ENCODE data around the gene DBNL.

The DBNL gene

GRCh38 chr7:44078521-44078920, 34.0 kb downstream of the DBNL start:
- DNase-seq, result no peak

GRCh38 chr7:44079331-44080021, 35.0 kb downstream of the DBNL start:
- DNase-seq, result no peak

GRCh38 chr7:44080118-44080517, 35.6 kb downstream of the DBNL start:
- DNase-seq, result no peak

GRCh38 chr7:44080686-44081265, 36.3 kb downstream of the DBNL start:
- no peak for DNase-seq

DNA sequence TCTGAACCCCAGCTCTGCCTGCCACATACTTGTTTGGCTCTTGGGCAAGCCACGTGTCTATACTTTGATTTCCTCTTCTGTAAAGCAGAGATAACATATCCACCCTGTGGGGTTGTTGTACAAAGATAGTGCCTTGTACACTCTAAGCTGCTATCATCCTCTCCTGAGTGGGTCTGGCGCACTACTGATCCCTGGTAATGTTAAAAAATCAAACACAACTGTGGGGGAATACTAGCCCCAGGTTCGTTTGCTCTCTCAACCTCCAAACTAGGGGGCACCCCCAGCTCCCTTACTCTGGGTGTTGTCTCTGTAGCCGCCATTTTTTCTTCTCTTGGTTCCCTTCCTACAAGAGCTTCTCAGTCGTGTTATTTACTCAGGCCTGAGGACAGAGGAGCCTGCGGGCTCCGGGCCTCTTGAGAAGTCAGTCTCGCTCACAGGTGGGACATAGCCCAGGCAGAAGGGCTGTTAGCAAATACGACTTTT, 36.8 kb downstream of the DBNL start:
- DNase-seq, result no peak

- peak; percentile 96 for DNase-seq
Observed at GRCh38 chr7:44082541-44083207, 38.2 kb downstream of the DBNL start.

GRCh38 chr7:44083796-44084195, 39.3 kb downstream of the DBNL start:
- DNase-seq, result no peak

GRCh38 chr7:44084701-44085100, 40.2 kb downstream of the DBNL start:
- DNase-seq, result no peak

GRCh38 chr7:44085546-44085945, 41.0 kb downstream of the DBNL start:
- no peak for DNase-seq

GRCh38 chr7:44086627-44087026, 42.1 kb downstream of the DBNL start:
- no peak for DNase-seq

- no peak for DNase-seq
Observed at GRCh38 chr7:44087911-44088838, 43.7 kb downstream of the DBNL start.

DNA sequence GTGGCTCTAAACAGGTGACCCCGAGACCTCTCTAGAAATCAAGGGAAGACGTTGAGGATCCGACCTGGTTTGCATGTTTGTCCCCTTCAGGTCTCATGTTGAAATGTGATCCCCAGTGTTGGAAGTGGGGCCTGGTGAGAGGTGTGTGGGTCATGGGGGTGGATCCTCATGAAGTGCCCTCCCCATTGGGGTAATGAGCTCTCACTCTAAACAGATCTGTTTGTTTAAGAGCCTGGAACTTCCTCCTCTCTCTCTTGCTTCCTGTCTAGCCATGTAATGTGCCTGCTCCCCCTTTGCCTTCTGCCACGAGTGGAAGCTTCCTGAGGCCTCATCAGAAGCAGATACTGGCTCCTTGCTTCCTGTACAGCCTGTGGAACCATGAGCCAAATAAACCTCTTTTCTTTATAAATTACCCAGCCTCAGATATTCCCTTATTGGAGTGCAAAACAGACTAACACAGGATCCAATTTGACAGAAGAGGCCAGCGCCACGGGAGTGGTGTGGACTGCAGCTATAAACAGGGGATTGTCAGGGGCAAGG, 48.7 kb downstream of the DBNL start:
- no peak for DNase-seq

- DNase-seq, result no peak
Observed at GRCh38 chr7:44094365-44094764, 49.9 kb downstream of the DBNL start.

DNA sequence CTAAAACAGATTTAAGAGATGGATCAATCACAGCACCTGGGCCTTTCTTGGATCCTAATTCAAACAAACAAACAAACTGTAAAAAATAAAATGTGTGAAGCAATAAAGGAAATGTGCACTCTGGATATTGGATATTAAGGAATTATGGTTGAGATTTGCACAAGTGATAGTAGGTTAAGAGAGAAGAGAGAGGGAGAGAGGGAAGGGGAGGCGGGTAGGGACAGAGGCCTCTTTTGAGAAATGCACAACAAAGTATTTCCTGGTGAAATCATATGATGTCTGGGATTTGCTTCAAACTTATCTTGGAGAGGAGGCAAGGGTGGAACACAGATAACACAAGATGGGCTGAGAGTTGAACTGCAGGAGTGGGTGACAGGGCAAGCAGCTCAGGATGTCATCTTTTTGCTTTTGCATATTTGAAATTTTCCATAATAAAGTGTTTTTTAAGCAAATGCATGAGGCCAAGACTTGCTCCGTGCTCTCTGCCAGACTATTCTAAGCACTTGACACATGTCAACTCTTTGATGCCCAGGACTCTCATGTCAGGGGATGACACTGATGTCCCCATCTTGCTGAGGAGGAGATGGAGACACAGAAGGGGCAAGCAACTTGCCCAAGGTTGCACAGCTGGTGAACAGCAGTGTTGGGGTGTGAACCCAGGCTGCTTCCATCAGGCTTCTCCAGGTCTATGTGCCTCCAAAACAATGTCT, 50.5 kb downstream of the DBNL start:
- no peak for DNase-seq

- DNase-seq, result no peak
Observed at GRCh38 chr7:44095781-44096180, 51.3 kb downstream of the DBNL start.

DNA sequence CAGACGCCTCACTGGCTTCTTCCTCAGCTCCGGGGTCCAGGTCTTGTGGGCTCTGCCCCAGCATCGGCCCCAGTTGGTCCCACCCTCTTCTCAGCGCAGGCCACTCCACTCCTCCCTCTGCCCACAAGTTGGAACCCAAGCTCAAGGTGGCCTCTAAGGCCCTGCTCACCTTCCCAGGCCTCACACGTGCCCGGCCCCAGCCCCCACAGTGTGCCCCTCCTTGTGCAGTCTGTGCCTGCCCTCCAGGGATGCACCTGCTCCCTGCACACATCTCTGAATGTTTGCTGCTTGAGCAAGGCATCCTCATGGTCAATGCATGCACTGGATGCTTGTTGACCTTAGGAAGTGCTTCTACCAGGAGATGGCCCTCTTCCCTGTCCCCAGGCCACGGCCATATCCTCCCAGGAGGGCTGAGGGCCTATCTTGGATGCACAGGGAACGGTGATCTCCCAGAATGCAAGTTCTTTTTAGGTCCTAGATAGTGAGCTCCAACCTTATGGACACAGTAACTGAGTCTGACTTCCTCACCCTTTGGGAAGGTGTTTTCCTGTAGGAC, 51.9 kb downstream of the DBNL start:
- DNase-seq, result no peak

DNA sequence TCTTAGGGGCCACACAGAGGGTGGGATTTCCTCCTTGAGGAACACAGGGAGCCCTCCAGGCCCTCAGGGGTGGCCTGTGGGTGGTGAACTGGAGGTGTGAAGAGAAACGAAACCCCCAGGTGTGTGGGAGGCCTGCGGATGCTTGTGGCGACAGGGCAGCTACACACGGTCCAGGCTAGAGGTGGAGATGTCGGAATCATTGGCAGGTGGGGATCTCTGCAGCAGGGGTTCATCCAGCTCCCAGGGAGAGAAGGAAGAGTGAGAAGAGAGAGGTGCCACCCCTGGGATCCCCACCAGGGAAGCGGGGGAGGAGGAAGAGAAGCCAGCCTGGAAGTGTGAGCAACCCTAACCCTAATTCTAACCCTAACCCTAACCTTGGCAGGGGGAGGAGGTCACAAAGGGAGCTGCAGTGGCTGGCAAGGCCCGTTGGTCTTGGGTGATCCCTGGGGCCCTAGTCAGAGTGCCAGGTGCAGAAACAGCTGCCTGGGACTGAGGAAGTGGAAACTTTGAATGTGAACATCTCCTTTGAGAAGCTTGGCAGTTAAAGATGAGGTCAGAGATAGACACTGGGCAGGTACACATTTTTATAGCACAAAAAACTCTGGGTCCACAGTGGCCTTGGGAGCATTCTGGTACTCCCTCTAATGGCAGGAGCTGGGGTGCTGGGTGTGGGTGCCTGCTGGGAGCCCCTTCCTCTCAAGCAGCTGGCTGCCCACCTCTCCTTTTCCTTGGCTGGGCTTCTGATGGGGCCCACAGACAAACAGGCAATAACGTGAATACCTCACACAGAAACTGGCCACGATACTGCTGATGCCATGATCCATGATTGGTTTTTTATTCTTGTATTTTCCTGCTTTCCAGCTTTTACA, 52.8 kb downstream of the DBNL start:
- DNase-seq, result no peak

GRCh38 chr7:44098092-44099068, 53.9 kb downstream of the DBNL start:
- no peak for DNase-seq

GRCh38 chr7:44099669-44100068, 55.2 kb downstream of the DBNL start:
- no peak for DNase-seq

Measured in NCI-H526 treated with DMSO at 0.1 percent for 48 hours (cell line).